ENCODE results near the gene POLR1C.
"Not testable (repeated sequence)": the region's sequence is repeated elsewhere in the genome, so short reads cannot be mapped to it uniquely, and the experiment has no call there.

POLR1C gene, protein sequence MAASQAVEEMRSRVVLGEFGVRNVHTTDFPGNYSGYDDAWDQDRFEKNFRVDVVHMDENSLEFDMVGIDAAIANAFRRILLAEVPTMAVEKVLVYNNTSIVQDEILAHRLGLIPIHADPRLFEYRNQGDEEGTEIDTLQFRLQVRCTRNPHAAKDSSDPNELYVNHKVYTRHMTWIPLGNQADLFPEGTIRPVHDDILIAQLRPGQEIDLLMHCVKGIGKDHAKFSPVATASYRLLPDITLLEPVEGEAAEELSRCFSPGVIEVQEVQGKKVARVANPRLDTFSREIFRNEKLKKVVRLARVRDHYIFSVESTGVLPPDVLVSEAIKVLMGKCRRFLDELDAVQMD

GRCh38 chr6:43516697-43517504, at the start of gene POLR1C, which contains the start of gene YIPF3:
POLR1C (plus strand) TSS chr6:43517089; CDS start chr6:43517110, 21 bp downstream.
YIPF3 (minus strand) TSS chr6:43516926; CDS start chr6:43516807, 119 bp downstream.
- peak; percentile 99 for DNase-seq (ENCODE audit: low spot score)

DNA sequence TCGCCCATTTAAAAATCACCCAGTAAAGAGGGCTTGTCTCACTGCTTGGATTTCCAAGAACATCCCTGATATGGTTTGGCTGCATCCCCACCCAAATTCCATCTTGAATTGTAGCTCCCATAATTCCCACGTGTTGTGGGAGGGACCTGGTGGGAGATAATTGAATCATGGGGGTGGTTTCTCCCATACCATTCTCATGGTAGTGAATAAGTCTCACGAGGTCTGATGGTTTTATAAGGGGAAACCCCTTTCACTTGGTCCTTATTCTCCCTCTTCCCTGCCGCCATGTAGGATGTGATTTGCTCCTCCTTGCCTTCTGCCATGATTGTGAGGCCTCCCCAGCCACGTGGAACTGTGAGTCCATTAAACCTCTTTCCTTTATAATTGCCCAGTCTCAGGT, 49.6 kb upstream of the POLR1C start:
- not testable (repeated sequence) for DNase-seq (ENCODE audit: low spot score)

GRCh38 chr6:43467752-43468151, 49.1 kb upstream of the POLR1C start:
- DNase-seq (ENCODE audit: low spot score) = no peak

GRCh38 chr6:43468240-43468639, 48.6 kb upstream of the POLR1C start:
- DNase-seq (ENCODE audit: low spot score) = no peak

DNA sequence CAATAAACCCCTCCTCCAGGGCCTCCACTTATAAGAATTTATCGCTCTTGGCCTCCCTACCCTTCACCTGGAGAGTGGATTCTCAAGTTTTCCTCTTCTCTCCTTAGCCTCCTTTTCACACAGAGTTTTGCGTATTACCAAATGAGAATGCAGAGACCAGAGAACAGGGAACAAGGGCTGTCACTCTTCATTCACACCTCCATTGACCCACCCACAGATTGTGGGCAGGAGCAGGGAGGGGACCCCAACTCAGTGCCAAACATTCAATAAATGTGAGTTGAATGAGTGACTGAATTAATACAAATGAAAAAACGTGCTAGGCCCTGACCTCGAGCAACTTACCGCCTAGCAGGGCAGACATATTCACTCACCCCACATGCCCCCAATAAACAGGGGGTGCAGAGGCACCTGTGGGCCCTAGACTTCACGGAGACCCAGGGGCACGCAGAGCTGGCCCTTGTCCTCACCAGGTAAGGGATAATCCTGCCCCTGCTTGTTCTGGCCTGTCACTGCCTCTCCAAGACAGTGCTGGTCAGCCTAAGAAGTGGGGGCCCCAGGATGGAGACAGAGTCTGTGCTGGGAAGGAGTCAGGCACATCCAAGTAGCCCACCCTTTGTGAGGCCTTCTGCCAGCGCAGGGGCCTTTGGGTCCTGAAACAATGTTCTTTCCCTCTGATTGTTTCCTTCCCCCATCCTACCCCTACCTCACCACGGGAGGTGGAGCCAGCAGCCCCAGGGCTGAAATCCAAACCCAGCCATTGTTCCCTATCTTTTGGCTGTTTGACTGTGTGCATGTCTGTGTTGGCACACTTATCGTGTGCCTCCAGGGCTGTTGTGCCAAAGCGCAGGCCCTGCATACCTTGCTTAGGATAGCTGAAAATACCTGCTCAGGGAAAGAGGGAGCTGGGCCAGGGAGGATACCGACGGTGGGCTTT, 47.9 kb upstream of the POLR1C start:
- no peak for DNase-seq (ENCODE audit: low spot score)

DNA sequence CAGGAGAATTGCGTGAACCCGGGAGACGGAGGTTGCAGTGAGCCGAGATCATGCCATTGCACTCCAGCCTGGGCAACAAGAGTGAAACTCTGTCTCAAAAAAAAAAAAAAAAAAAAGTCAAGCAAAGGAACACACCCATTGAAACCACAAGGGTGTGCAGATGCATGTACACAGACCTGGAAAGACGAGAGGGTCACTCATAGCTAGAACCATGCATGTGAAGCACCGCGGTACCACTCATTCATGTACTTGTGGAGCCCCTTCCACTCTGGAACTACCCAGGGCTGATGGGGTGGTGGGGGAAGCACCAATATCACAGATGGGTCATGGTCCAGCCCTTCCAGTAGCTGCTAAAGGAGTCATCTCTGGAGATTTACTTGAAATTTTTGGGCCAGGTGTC, 46.9 kb upstream of the POLR1C start:
- no peak for DNase-seq (ENCODE audit: low spot score)

- DNase-seq (ENCODE audit: low spot score) = no peak
These were observed 45.5 kb upstream of the POLR1C start for GRCh38 chr6:43471399-43471798.

GRCh38 chr6:43472515-43472914, 44.4 kb upstream of the POLR1C start:
- no peak for DNase-seq (ENCODE audit: low spot score)

GRCh38 chr6:43475516-43475915, 41.4 kb upstream of the POLR1C start:
- DNase-seq (ENCODE audit: low spot score) = no peak

- no peak for DNase-seq (ENCODE audit: low spot score)
These were observed 40.1 kb upstream of the POLR1C start for GRCh38 chr6:43476746-43477145.

GRCh38 chr6:43477235-43478007, 39.5 kb upstream of the POLR1C start, which contains the start of gene TJAP1:
TJAP1 (plus strand) TSS chr6:43477570; CDS start chr6:43499002, 21,432 bp downstream.
- peak; percentile 93 for DNase-seq (ENCODE audit: low spot score)

DNA sequence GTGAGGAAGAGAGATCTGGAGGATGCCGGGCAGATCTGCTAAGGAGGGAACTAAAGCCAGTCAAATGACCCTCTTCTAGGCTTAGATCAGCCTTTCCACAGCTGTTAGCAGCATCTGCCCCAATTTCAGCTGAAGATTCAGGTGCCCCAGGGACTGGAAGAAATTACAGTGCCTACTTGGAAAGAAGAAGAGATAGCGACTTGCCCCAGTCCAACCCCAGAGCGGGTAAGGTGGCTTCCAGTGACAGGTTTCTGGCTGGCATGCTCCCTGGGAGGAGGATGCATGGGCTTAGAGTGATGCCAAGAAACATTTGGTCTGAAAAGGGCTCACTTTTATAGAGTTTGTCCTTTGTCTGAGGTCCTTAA, 38.9 kb upstream of the POLR1C start:
- no peak for DNase-seq (ENCODE audit: low spot score)

DNA sequence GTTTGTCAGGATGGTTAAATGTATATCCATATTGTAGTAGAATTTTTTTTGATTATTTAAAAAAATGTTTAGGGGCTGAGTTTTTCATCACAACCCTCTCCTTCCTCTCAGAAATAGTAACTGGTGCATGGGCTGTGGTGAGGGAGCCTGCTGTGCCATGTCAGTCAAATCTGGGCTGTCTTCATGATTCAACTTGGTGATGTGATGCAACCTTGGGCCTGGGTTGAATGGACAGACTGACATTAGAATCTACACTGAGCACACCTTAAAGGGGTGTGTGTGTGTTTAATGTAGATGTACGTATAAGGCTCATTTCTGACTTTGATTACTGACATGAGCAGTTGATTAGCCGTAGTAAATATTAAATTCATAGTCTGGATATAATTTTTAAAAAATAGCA, 35.8 kb upstream of the POLR1C start:
- DNase-seq (ENCODE audit: low spot score) = no peak

DNA sequence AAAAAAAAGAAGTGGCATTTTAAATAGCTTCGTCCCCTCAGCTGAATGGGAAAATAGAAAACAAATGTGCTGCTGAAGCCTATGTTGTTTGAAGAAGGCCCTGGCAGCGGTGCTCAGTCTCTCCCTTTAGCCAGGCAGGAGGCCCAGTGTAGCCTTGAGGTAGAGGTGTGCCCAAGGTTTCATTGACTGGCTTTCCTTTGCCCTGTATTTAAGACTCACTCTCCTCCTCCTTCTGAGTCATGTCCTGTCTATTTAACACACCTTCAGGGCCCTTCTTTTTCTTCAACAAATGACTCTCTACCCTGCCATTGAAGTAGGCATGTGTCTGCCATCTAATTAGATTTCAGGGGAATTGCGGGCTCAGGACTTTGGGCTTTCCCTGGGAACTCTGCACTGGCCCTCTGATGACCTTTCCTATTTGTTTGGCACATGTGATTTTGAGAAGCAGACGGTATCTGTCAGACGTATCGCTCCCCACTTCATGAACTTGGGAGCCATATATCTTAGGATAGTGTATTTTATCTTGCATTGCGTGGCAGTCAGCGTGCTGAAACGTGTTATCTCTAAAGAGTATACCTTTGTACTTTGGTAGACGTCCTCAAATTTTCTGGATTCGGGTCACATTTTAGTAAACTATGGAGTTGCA, 35.2 kb upstream of the POLR1C start:
- no peak for DNase-seq (ENCODE audit: low spot score)

- peak; percentile 69 for DNase-seq (ENCODE audit: low spot score)
These were observed 28.1 kb upstream of the POLR1C start for GRCh38 chr6:43488667-43489276.

DNA sequence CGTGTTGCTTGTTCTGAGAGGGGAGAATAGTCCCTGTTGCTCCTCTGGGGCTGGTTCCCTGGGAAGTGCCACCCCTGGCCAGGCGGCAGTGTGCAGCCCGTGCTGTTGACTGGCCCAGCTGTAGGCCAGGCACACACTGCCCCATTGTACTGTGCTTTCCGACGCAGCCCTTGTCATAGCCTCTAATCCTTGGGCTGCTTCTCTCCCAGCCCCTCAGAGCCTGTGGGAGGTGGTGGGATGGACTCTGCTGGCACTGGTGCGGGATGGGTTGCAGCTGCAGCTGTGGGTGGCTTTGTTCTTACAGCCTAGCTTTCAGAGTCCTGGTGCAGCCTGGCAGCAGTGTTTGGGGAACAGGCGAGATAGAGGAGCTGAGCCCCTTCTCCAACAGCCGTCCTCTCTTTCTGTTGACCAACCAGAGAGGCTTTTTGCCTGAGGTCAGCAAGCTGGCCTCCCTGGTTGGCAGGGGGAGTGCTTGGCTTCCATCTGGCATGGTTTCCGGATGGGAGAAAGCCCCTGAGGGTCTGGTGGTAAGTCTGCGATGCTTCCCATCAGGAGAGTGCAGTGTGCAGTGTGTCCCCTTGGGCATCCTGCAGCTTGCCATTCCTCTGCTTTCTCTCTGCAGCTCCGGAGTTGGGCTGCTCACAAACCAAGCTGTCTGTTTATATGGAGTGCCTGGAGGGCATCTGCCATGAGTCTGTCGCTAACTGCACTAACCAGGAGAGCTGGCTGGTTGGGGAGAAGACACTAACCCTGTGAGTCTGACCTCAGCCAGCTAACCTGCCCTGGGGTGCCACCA, 27.4 kb upstream of the POLR1C start:
- DNase-seq (ENCODE audit: low spot score) = peak; percentile 93

DNA sequence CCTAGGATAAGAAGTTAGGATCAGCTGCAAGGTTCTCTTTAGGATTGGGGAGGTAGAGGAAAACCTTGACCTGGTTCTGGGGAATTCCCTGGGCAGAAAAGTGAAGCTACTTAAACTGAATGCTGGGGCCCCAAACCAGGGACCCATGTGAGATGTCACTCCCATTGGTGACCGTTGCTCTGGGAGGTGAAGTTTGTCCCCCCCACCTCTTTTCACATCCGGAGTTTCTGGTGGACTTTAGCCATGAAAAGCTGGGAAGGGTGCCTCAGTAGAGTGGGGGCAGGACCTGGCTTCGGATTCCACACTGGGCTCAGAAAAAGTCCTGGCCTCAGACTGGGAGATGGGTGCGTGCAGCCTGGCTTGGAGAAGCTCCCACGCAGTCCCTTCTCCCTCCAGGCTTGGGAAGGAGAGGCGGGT, 26.4 kb upstream of the POLR1C start:
- no peak for DNase-seq (ENCODE audit: low spot score)

- DNase-seq (ENCODE audit: low spot score) = peak; percentile 54
These were observed 24.9 kb upstream of the POLR1C start for GRCh38 chr6:43491750-43492661.
